ENCODE measurements around the gene BACH2. TPM values are rescaled to one million over a fixed set of nuclear protein-coding genes. Genes with fewer than 3 reads are reported as not detected.

Gene BACH2
- total and polyA plus RNA-seq, 2 experiments from 2014 or later: 1.6 to 5.7 TPM

GRCh38 chr6:90096818-90097217 lies 199.8 kb downstream of the BACH2 start:
- H3K4me1 ChIP-seq (ENCODE audit: insufficient read depth): no peaks in the 10 kb centered on the region
- no peak overlapping the region for H3K4me2 ChIP-seq
- H3K27ac ChIP-seq (ENCODE audit: low read depth): no peak overlapping the region
- no peak overlapping the region for H3K4me3 ChIP-seq
- H3K27me3 ChIP-seq (ENCODE audit: insufficient read depth): no peaks in the 10 kb centered on the region
- Mint-ChIP-seq H3K27me3 (ENCODE audit: insufficient read depth, low read depth, poor library complexity) (no peaks in the 10 kb centered on the region), H3K36me3 (ENCODE audit: low read depth) (no peaks in the 10 kb centered on the region), H3K4me1 (no peaks in the 10 kb centered on the region), H3K4me3 (no peak overlapping the region), H3K27ac (no peak overlapping the region), H3K9me3 (no peaks in the 10 kb centered on the region)
- DNase-seq (ENCODE audit: low spot score) (no peak), ATAC-seq (no peak)
- no peak for TF ChIP-seq ETS1 (IDR thresholded peaks at IDR 0.05)
- TF ChIP-seq ZNF462 (CRISPR knock-in tag; IDR thresholded peaks at IDR 0.05): no peak
- no peak for TF ChIP-seq STAT1 (IDR thresholded peaks at IDR 0.05; ENCODE audit: unreplicated experiment)
- no peak for TF ChIP-seq JUNB (IDR thresholded peaks at IDR 0.05; ENCODE audit: unreplicated experiment)
- no peak for TF ChIP-seq POLR2AphosphoS5 (IDR thresholded peaks at IDR 0.05; ENCODE audit: low read depth)
- TF ChIP-seq CREB1 (CRISPR knock-in tag; IDR thresholded peaks at IDR 0.05; ENCODE audit: low read depth): no peak
- TF ChIP-seq NANOG (IDR thresholded peaks at IDR 0.05; ENCODE audit: borderline replicate concordance): no peak
- no peak for TF ChIP-seq ZNF114 (CRISPR knock-in tag; IDR thresholded peaks at IDR 0.05)
- no peak for TF ChIP-seq EZH2phosphoT487 (IDR thresholded peaks at IDR 0.05; ENCODE audit: unreplicated experiment)
- no peak for TF ChIP-seq EZH2 (IDR thresholded peaks at IDR 0.05; ENCODE audit: low read depth, unreplicated experiment)
- TF ChIP-seq ZNF331 (CRISPR knock-in tag; IDR thresholded peaks at IDR 0.05; ENCODE audit: low read depth): no peak
- TF ChIP-seq REST (IDR thresholded peaks at IDR 0.05; ENCODE audit: unreplicated experiment): no peak
- no peak for TF ChIP-seq CTCF (conservative IDR thresholded peaks at IDR 0.05; ENCODE audit: low read depth in 2 of 2)
- H2AFZ ChIP-seq: no peak overlapping the region
- no peaks in the 10 kb centered on the region for H3K36me3 ChIP-seq (ENCODE audit: insufficient read depth)
- no peaks in the 10 kb centered on the region for H3K79me2 ChIP-seq (replicated peaks; ENCODE audit: insufficient read depth)
- H3F3A ChIP-seq (replicated peaks; ENCODE audit: low read depth): no peaks in the 10 kb centered on the region
- 0 out of 2 replicates have a peak, but pooled peaks cover 4% of the 10 kb centered on the region for H3K9me2 ChIP-seq (ENCODE audit: insufficient read depth)
- H4K20me1 ChIP-seq (replicated peaks; ENCODE audit: insufficient read depth): no peaks in the 10 kb centered on the region

Measured in GM23338 (cell line).